GM18861 (cell line): Measurements from ENCODE around the gene NCKIPSD.
A peak's percentile ranks its signal among the peaks of the same experiment; 100 is the strongest.

Experiments used
- ATAC-seq: cut with Tn5 transposase; IDR thresholded peaks from one replicate; pipeline ENCODE4 v1.9.1; 2021; ENCODE audit not compliant: unreplicated experiment

NCKIPSD gene

DNA sequence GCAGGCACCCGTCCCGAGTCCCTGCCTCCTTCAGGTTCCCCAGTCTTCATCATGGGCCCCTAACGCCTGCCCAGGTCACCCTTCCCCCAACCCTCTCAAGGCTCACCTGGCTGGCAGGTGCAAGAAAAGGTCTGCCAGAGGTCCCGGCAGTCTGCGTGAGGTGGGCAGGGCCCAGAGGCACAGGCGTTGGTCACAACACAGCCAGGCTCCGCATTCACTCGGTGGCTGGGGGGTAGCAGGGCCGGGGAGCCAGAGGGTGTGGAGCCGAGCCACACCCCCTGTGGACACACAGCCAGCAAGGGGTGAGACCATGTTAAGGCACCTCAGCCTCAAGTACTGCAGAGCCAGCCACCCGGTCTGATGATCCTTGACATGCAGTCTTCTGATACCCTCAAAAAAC is 33.9 kb downstream of the NCKIPSD start:
- no peak for ATAC-seq

DNA sequence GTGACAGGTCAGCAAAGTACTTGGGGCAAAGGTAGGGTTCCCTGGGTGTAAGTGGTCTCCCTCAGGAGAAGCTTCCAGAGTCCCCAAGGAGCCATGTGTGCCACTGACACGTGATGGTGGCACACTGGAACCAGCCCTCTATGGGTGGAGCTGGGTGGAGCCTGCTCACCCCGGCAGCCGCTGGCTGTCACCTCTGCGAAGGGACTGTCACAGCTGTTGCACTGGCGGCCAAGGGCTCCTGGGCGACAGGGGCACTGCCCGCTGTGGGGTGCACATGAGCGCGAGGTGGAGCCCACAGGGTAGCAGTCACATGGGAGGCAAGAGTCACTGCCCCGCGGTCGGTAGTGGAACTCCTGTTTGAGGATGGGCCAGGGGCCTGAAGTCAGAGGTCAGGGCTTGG is 35.0 kb downstream of the NCKIPSD start:
- ATAC-seq = no peak

DNA sequence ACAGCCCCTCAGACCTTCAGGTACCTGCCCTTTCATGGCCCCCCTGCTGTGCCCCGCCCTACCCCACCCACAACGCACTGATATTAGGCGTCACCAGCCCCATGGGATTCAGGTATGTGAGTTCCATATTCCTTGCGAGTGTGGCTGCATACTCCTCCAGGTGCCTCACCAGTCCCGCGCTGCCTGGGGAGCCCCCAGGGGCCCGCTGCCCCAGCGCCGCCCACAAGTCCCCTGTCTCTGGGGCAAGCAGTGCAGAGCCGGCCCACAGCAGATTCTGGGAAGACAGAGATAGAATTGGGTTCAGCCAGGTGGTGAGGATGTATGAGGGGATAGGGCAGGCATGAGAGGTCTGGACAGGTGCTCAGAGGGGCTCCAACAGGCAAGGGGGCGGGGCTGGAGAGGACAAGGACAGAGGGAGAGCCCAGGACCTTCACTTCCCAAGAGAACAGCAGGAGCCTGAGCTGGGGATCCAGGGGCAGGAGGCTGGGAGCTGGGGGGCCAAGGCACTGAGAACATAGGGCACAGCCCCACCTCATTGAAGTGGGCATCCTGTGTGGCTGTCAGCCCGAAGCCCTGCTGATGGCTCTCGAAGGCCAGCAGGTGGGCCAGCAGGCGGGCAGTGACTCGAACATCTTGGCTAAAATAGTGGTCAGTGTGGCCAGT is 37.4 kb downstream of the NCKIPSD start:
- no peak for ATAC-seq

DNA sequence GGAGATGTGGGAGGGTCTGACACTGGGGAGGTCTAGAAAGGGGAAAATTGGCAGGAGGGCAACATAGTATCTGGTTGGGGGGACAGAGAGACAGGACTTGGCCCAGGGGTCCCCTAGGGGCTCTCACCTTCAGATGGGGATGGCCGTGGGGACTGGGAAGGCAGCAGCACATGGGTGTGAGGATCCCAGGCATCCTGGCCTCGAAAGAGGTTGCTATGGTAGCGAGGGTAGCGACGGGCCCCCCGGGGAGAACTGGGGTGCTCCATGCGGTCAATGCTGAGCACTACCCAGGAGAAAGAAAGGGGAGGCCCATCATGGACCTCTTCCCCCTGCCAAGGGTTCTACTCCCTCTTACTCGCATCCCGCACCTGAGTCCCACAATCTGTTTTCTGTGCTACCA is 38.0 kb downstream of the NCKIPSD start:
- ATAC-seq = no peak

DNA sequence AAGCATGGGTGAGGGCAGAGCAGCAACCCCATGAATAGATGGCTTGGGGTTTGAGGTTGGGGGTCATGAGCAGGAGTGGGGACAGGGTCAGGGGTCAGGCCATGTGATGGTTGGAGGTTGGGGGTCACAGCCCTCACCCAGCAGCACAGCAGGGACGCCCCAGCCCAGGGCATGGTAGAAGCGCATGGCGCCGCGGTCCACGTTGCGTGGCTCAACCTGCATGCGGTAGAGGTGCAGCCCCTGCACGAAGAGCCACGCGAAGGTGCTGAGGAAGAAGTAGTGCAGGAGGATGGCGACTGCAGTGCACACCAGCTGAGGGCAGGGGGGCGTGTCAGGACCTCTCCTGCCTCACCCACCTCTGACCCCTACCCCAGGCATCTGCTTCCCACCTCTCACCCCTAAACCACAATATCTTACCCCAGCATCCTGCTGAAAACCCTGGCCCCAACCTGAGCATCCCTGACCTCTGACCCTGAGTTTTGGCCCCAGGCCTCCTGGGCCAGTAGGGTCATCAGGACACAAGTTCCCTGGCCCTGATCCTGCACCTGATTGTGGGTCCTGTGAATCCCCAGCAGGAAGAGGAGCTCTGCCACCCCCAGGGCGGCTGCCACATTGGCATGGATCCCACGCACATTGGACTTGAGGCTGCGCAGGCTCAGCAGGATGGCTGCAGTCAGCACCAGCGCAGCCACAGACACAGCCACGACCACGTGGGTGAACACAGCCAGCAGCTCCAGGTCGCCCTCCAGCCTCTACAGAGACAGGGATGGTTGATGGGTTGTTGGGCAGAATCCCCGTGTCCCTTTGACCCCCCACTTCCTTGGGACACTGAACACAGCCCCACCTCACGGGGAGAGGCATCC is 40.6 kb downstream of the NCKIPSD start:
- no peak for ATAC-seq

DNA sequence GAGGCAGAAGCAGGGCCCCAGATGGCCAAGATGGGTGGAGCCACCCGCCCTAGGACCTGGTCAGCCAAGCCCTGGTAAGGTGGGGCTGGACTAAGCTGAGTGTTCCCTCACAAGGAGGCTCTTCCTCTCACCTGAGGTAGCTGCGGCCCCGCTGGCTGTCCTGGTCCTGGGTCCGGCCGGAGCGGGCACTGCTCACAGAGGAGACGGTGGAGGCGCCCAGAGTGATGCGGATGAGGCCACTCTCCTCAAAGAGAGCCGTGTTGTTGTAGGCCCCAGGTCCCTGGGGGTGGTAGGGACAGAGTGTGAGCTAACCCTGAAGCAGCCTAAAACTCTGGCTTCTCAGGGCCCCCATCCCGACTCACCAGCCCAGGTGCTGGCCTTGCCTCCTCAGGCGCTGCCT is 43.1 kb downstream of the NCKIPSD start:
- no peak for ATAC-seq

DNA sequence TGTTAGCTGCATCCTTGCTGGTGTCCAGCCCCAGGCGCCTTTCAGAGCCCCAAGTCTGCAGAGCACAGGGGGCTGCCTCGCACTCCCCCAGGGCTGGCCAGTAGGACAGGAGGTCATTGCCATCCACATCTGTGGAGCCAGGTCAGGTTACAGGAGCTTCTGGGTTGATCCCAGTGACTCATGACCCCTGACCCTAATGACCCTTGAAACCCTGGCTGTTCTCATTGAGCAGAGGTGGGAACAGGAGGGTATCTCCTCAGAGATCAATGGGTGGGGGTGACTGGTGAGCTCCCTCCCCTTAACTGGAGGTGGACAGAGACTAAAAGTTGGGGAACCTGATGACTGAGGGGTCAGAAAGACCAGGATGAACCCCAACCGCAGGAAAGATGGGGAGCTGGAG is 44.3 kb downstream of the NCKIPSD start:
- no peak for ATAC-seq

DNA sequence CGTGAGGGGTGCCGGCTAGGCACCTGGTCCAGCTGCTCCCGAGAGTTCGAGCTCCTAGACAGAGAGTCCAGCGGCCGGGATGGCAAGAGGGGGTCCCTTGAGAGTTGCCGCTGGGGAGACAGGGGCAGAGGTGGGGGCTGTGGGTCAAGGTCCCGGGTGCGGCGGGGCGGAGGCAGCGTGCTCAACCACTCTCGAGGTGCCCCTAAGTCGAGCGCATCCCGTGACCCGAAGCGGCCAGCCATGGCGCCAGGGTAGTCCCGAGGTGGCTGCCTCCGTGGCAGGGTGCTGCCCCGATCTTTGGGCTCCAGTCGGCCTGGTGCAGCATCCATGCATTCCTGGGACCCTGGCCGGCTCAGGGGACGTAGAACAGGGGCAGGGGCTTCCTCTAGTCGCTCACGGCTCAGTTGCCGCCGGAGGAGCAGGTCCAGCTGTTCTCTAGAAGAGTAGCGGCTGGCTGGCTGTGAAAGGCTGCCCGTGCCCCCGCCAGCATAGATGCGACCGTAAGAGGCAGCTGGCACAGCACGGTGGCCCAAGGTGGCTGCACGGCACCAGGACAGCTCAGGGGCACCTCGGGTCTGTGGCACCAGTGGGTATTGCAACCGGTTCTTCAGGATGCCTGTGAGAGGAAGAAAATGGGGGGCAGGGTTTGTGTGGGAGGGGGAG is 45.6 kb downstream of the NCKIPSD start:
- ATAC-seq = no peak

DNA sequence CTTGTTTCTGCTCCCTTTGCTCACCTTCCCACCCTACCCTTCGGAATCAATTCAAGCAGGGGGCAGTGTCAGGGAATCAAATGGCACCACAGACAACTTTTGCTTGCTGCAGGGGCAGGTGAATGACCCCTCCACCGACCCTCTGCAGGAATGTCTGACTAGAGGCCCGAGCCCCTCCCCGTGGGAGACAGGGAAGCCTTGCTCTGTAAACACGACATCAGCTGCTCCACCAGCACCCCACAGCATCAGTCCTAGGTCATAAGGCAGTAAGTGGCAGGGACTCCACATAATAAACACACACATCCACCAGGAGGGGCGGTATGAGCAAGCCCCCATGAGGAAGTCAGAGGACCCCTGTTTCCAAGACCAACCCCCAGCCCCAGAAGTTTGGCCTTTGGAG is 48.4 kb downstream of the NCKIPSD start:
- no peak for ATAC-seq

DNA sequence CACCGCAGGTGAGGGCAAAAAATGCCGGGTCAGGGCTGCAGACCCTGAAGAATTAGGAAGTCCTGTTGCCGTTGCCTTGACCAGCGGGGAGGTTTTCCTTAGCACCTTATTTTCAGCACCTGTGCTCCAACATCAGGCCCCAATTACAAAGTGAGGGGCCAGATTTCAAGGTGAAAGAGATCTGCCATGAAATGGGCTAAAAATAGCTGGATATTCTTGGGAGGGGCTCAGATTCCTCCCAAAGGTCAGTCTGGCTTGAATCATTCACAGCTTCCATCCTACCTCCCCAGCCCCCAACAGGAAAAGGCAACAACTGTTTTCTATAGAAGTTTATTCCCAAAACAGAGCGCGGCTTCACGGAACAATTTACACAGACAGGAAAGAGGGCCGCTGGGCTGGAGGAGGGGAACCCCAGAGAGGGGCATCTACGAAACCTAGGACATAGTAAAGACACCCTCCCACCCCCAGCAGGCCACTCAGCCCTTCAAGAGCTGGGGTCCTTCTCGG is 49.5 kb downstream of the NCKIPSD start:
- ATAC-seq = no peak

DNA sequence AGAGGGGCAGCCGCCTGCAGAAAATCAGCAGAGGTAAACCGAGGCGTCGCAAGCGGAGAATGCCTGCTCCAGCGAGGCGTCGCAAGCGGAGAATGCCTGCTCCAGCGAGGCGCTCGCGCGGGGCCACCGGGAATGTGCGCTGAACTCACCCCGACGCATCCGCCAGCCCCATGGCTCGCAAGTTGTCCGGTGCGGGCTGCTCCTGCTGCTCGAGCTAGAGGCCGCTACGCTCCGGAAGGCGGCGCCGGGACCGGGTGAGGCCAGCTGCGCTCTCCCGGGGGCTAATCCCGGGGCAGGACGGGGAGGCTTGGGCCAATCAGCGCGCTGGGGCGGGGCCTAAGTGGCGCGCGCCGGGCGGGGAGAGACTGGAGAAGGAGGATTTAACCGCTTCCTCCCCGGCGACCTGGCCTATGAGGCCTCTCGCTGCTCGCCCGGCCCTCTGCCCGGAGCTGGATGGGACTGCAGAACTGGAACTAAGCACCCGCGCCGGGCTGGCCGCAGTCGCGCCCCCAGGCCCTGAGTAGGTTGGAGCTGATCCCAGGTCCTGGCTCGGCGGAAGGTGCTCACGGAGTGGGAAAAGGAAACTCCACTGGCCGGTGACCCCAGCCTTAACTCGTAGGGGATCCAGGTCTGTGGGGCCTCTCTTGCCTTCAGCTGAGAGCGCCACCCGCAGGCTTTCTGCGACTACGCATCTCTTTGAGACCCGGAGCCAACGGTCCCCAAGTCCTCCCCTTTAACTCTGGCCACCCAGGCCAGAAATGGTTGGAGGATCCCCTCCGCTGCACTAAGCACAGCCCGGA is 50.3 kb downstream of the NCKIPSD start, which contains the start of gene SLC26A6:
TSS of gene SLC26A6 (minus strand) at position 240 of the 800 bp plus-strand sequence. CDS start at position 172, 68 bp downstream.
- ATAC-seq = peak; percentile 68

DNA sequence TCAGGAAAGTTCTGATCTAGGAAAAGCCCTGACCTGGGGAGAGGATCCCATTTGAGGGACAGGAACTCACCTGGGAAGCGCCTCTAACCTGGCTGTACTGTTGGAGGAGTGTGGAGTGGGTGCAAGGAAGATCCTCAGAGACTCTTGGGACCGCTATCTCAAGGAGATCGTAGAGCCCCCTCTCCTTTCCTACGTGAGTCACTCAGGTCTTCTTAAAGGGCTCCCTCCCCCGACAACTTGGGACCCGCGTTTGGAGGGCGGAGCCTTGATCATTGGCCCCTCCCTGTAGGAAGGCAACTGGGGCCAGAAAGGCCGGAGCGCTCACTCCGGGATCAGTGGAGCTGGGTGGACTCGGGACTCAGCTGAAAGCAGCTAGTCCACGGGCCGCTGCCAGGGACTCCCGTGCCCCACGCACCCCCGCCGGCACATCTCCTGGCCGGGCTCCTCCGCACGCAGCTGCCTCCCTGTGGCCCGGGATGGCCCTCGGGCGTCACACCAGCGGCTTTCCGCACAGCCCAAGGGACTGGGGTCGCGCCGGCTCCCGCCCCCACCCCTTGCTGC is 51.0 kb downstream of the NCKIPSD start:
- no peak for ATAC-seq

DNA sequence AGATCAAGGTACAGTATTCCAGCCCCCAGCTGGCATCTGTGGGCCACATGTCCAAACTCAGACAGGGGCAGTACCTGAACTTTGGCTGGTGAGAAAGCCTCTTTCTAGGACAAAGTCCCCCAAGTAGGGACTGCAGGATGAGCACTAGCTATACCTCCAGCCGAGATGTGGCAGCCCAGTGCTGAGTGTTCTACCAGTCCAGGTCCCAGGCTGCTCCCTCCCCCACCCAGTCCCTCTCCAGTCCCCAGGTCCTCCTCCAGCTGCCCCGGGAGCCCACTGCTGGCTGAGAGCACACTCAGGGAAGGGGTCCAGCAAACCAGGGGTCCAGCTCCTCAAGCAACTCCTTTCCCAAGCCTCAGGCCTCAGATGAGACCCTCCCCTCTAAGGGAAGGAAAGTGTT is 52.0 kb downstream of the NCKIPSD start:
- ATAC-seq = no peak

DNA sequence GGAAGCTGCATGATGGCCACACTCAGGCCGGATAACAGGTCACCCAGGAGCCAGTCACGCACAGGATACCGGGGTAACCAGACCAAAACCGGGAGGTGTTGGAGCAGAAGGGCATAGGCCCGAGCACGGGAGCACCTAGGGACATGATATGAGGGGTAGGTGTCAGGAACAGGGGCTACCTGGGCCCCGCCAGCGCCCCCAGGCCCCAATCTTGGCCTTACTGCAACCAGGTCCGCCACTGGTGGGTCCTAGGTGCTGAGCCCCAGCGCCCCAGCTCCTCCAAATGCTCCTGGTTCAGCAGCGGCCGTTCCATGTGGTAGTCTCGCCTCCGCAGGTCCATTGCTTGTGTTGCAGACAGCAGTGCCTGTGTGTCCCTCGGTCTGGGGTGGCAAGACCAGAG is 52.5 kb downstream of the NCKIPSD start:
- ATAC-seq = no peak

DNA sequence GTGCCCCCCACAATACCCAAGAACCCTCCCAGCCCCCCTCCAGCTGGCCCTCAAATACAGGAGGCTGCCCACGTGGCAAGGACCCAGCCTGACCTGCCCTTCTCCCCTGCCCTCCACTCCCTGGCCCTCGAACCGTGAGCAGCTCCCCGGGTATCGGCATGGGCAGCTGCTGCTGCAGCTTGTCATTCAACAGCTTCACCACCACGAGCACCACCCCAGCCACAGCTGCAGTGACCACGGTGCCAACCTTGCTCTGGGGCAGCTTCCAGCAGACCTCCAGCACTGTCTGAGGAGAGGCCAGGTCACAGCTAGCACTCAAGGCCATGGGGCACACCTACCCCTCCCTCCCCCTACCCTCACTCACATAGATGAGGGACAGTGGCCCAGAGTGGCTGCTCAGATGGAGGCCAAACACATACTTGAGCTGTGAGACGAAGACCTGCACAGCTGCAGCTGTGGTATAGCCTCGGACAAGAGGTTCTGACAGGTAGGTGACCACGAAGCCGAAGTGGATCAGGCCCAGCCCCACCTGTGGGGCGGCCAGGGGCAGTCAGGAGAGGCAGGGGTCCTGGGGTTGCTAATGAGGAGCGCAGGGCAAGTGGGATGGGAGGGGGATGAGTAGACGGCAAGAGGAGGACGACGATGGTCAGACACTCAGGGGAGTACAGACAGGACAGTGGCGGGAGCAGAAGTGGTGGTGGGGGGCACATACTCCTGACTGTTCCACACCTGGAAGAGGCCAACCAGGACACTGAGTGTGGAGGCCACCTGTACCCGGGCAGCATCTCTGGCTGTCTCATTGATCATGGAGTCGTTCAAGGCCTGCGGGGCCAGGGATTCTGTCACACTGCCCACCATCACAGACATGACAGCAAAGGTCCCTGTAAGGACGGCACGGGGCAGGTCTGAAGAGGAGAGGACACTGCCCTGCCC is 53.9 kb downstream of the NCKIPSD start:
- no peak for ATAC-seq

DNA sequence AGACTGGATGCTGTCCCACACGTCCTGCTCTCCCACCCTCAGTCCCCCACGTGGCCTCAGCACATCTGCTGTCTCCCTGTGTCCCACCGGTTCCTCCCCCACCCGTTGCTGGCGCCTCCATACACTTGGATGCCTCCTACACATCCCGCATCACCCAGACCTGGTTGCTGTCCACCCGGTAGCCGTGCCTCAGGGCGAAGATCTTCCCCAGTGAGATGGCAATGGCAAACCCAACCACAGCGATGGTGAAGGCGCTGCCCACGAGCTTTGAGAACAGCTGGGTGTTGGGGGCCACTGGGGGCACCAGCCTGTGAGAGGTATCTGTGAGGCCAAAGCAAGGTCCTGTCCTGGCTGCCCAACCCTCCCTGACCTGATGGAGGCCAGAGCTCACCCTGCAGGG is 54.9 kb downstream of the NCKIPSD start:
- ATAC-seq = no peak

DNA sequence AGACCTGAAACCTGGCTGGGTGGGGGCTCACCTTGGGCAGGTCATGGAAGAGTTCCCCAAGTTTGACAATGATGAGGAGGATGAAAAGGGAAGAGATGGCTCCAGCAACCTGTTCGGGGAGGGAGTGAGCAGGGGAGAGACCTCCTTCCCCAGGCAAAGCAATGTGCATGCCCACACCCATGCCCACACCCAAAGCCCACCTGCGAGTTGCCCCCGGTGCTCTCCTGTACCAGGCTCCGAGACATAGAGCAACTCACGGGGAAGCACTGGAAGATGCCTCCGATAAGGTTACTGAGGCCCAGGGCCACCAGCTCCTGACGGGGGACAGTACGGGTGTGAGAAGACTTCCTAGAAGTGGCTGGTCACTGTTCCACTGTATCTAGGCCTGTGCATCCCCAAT is 55.3 kb downstream of the NCKIPSD start:
- ATAC-seq = no peak

DNA sequence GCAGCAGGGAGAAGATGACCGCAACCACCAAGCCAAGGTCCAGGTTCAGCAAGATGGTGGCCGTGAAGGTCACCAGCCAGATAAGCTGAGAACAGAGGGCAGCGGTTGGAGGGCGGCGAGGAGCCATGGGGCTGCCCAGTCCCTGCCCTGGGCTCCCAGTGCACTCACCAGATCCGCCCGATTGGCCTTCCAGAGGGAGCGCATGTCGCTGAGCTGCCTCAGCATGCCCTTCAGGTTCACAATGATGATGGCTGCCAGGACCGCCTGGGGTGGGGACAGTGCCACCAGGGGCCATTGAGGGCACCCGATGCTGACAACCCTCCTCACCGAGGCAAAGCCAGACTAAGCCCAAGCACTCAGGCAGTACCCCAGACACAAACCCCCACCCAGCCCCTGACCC is 55.8 kb downstream of the NCKIPSD start:
- ATAC-seq = no peak

DNA sequence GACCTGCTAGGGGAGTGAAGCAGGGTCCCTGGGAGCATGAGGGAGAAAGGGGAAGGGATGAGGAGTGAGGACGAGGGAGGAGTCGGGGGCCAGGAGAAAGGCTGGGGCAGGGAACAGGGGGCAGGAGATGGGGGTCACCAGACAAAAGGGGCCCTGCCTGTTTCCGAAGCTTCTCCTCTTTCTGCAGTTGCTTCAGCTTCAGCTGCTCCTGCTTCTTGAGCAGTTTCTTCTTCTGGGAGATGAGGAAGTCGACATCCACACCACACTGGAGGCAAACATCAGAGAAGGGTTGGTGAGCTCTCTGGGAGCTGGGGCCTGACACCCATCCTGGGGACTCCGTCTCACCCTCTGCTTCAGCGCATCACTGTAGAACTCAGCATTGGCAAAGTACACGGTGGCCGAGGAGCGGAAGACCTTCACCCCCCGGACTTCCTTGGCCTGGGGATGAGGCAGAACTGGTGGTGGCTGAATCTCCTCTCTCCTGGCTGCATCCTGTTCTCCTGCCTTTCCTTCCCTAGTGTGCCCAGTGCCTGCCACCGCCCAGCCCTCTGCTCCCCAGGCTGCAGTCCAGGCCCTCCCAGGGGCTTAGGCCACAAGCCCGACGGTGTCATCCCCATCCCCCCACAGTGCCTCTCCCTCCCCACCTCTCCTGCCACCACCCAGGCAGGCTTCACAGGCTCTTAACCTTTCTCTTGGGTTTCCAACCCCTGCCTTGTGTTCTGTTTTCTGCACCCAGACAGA is 57.3 kb downstream of the NCKIPSD start:
- ATAC-seq = no peak
